ENCODE measurements around the gene C12orf54.

GRCh38 chr12:48455116-48455515, 27.2 kb upstream of the C12orf54 start:
- no peak for TF ChIP-seq POLR2AphosphoS5 (IDR thresholded peaks at IDR 0.05; ENCODE audit: insufficient read depth in 1 of 2, low read depth in 1 of 2)
- no peak for TF ChIP-seq POLR2A (IDR thresholded peaks at IDR 0.05)
- TF ChIP-seq CTCF (IDR thresholded peaks at IDR 0.05) = no peak

All from vagina (tissue), 2 donors.